ENCODE measurements around the gene IFRD1.

The IFRD1 gene

DNA sequence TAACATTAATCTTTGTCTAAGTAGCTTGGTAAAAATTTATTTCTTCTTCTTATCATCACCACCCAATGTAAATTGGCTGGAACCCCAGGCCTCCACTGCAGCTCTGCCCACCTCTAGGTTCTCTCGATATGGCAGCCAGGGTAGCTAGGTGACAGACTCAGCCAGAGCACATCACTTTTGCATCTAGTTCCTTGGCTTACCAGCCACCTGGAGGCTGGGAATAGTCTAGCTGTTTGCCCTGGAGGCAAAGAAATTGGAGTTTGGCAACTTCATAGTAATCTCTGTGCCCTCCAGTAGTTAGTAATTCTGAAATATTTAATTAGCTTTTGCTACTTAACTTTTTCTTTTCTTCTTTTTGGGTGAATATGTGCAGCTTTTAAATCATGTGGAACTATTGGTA, 9.4 kb downstream of the IFRD1 start:
- no peak for TF ChIP-seq Cebpa-rat (IDR thresholded peaks at IDR 0.05)
- peaks cover 94 to 100% (median 99%) of the 10 kb centered on the region in 11 experiments for H3K36me3 ChIP-seq
- no peak overlapping the region for H3K4me3 ChIP-seq
- no peak overlapping the region for H3K27ac ChIP-seq
- H3K4me2 ChIP-seq, result no peak overlapping the region
- H3K9ac ChIP-seq, result no peak overlapping the region
- peaks cover 0 to 17% (median 2%) of the 10 kb centered on the region in 10 experiments; a peak in 4 of 20 replicates for H3K4me1 ChIP-seq
- H3K27me3 ChIP-seq, result no peaks in the 10 kb centered on the region
- no peaks in the 10 kb centered on the region for H3K9me3 ChIP-seq (replicated peaks in 1 of 11)
- peaks cover 4 to 92% (median 42%) of the 10 kb centered on the region in 11 experiments; a peak in 20 of 22 replicates for H4K20me1 ChIP-seq

DNA sequence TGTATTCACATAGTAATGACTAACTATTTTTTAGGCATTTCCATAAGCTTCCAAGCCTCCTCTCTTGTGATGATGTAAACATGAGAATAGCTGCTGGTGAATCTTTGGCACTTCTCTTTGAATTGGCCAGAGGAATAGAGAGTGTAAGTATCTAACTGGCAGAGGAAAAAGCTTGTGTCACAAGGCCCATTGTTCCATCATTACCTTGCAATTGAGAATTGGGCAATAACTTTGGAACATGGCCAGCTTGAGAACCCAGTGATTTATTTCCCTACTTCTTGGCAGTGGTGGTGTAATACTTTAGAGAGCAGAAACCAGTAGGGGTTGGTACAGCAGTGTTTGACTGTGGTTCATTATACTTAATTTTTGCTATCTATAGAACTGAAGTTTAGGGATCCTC, 12.0 kb downstream of the IFRD1 start:
- peaks cover 0 to 17% (median 2%) of the 10 kb centered on the region in 10 experiments; a peak in 4 of 20 replicates for H3K4me1 ChIP-seq
- H3K27me3 ChIP-seq, result no peaks in the 10 kb centered on the region
- no peak overlapping the region for H3K27ac ChIP-seq
- H3K9ac ChIP-seq, result no peak overlapping the region
- H3K9me3 ChIP-seq (replicated peaks in 1 of 11), result no peaks in the 10 kb centered on the region
- peaks cover 82 to 100% (median 99%) of the 10 kb centered on the region in 11 experiments for H3K36me3 ChIP-seq
- H4K20me1 ChIP-seq, result peaks cover 0 to 93% (median 26%) of the 10 kb centered on the region in 11 experiments; a peak in 12 of 22 replicates
- peak overlapping the region in 1 of 11 experiments; percentile 1; a peak in 1 of 22 replicates for H3K4me2 ChIP-seq
- peak in 1 of 11 experiments; percentile 27; a peak in 1 of 22 replicates for TF ChIP-seq Cebpa-rat (IDR thresholded peaks at IDR 0.05)
- H3K4me3 ChIP-seq, result no peak overlapping the region

DNA sequence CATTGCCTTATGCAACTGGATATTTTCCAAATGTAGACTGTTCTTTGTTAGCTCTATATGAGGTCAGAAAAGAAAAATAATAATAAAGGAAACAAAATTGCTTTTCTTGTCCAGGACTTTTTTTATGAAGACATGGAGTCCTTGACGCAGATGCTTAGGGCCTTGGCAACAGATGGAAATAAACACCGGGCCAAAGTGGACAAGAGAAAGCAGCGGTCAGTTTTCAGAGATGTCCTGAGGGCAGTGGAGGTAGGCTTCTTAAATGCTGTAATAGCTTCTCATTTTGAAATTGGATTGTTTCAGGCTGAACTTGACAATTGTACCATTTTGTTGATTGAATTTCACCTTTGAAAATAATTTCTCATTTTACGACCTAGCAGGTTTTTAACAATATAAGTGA, 17.6 kb downstream of the IFRD1 start:
- no peaks in the 10 kb centered on the region for H3K4me1 ChIP-seq
- H3K27me3 ChIP-seq, result no peaks in the 10 kb centered on the region
- TF ChIP-seq Cebpa-rat (IDR thresholded peaks at IDR 0.05), result no peak
- no peak overlapping the region for H3K4me2 ChIP-seq
- H3K27ac ChIP-seq, result no peak overlapping the region
- H3K9ac ChIP-seq, result no peak overlapping the region
- H3K9me3 ChIP-seq (replicated peaks in 1 of 11), result no peaks in the 10 kb centered on the region
- peaks cover 81 to 100% (median 99%) of the 10 kb centered on the region in 11 experiments for H3K36me3 ChIP-seq
- no peak overlapping the region for H3K4me3 ChIP-seq
- peaks cover 0 to 93% (median 22%) of the 10 kb centered on the region in 11 experiments; a peak in 15 of 22 replicates for H4K20me1 ChIP-seq

DNA sequence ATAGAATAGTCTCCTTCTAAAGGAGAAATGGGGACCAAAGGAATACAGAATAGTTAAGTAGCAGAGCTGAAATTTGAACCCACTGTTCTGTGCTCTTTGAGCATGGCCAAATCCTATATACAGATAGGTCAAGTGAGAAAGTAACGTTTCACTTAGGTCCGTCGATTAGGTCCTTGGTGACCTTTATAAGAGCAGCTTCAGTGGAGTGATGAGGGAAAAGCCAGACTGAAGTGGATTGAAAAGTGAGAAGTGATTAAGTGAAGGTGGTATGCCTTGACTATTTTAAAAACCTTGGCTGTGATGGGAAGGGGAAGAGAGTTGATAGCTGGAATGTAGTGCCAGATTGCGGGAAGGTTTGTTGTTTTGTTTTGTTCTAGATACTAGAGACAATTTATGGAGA, 19.9 kb downstream of the IFRD1 start:
- Histone ChIP-seq H3K4me1 (no peaks in the 10 kb centered on the region), H3K27me3 (no peaks in the 10 kb centered on the region), H3K36me3 (peaks cover 73 to 100% (median 98%) of the 10 kb centered on the region in 11 experiments)

DNA sequence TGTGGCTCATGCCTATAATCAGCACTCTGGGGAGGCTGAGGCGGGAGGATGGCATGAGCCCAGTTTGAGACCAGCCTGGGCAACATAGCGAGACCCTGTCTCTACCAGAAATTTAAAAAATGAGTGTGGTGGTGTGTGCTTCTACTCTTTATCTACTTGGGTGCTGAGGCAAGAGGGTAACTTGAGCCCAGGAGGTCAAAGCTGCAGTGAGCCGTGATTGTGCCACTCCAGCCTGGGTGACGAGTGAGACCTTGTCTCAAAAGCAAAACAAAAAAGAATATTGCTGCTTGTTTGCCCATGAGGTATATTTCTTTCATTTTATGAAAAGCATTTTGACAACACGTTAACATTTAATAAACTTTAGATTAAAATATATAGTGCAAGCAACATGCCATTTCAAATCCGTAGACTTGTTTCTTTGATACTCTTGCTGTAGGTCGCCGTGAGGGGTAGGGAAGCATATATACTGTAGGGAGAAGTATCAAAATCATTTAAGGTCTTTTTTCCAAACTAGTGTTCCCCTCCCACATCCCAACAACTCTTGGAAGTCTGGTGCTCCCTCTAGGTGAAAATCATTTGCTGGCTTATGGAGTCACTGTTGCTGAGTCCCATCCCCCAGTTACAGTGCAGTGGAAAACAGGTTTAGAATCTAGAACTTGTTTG, 26.3 kb downstream of the IFRD1 start:
- no peak overlapping the region for H3K4me3 ChIP-seq

More for the DNA sequence above, 19.9 kb downstream of the IFRD1 start:
- Histone ChIP-seq H3K9ac (no peak overlapping the region), H3K4me2 (no peak overlapping the region), H3K4me3 (no peak overlapping the region), H3K9me3 (replicated peaks in 1 of 11) (no peaks in the 10 kb centered on the region), H4K20me1 (peaks cover 0 to 92% (median 22%) of the 10 kb centered on the region in 11 experiments; a peak in 14 of 22 replicates), H3K27ac (no peak overlapping the region)
- TF ChIP-seq Cebpa-rat (IDR thresholded peaks at IDR 0.05), result no peak

DNA sequence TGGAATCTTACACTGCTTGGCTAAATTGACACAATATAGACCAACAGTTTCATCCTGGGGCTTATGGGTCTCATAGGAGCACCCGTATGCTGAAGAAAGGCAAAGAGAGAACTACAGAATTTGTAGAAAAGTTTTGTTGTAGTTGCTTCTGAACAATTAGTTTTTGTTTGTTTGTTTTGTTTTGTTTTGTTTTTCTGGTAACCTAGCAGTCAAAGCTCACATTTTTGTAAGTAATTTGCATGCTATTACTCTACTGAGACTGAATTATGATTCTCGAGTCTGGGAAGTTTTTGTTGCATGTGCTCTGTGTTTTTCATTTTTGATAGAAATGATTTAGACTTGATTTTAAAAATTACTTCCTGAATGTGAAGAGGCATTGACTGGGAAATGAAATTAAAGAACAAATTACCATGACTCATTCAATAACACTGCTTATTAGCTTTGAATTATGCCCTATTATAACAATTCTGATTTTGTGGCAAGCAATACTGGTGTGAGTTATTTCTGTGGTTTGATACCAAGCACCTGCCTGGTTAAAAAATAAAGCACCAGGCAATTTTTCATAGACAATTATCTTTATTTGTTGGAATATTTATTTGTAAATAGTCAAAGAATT, 31.0 kb downstream of the IFRD1 start:
- Histone ChIP-seq H3K9ac (no peak overlapping the region), H3K9me3 (replicated peaks in 1 of 11) (no peaks in the 10 kb centered on the region), H3K36me3 (peaks cover 11 to 44% (median 38%) of the 10 kb centered on the region in 11 experiments), H3K27me3 (no peaks in the 10 kb centered on the region), H4K20me1 (peaks cover 0 to 23% (median 1%) of the 10 kb centered on the region in 11 experiments; a peak in 5 of 22 replicates), H3K27ac (peak overlapping the region in 1 of 11 experiments; percentile 12; a peak in 1 of 22 replicates), H3K4me1 (peaks cover 0 to 42% (median 9%) of the 10 kb centered on the region in 10 experiments; a peak in 13 of 20 replicates), H3K4me3 (no peak overlapping the region), H3K4me2 (peak overlapping the region in 3 of 11 experiments; percentile 11 to 50 (median 38); a peak in 3 of 22 replicates)
- TF ChIP-seq Cebpa-rat (IDR thresholded peaks at IDR 0.05), result no peak

More for the DNA sequence above, 26.3 kb downstream of the IFRD1 start:
- Histone ChIP-seq H3K27me3 (no peaks in the 10 kb centered on the region), H3K9me3 (replicated peaks in 1 of 11) (no peaks in the 10 kb centered on the region), H4K20me1 (peaks cover 0 to 65% (median 15%) of the 10 kb centered on the region in 11 experiments; a peak in 15 of 22 replicates), H3K36me3 (peaks cover 57 to 91% (median 85%) of the 10 kb centered on the region in 11 experiments), H3K4me2 (no peak overlapping the region), H3K27ac (no peak overlapping the region), H3K4me1 (peaks cover 0 to 6% (median 0%) of the 10 kb centered on the region in 10 experiments; a peak in 5 of 20 replicates), H3K9ac (no peak overlapping the region)
- no peak for TF ChIP-seq Cebpa-rat (IDR thresholded peaks at IDR 0.05)

DNA sequence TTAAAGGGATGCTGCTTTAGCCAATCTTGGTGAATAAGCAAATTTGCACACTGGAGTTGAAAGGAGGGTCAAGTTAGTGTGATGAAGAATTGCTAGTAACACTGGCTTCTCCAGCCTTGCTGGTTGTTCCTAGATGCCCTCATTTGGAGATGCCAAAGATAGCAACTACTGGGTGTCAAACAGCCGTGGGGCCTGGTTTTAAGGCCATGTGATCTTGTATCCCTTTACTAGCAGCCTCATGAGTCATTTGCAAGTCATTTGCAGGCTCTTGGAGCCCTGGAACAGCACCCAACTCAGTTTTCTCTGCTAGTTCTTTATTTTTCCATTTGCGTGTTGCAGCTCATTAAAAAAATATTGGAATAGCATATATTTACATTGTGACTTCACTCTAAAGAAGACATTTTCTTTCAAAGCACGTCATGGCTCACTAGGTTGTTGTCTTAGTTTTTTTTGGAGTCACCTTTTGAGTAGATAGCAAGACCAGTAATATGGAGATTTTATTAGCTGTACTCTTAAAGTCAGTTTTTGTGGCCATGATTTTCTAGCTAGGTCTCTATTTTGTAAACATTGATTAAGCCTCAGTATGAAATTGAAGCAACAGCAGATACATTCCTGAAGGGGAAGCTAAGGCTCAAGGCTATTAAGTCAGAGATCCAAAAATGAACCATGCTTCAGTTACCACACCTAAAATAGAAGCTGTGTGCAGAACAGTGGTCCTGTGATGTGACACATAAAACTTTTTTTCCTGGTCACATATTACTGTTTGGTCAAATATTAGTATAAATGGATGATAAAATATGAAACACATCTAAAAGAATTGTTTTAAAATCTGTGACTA, 31.8 kb downstream of the IFRD1 start:
- no peak overlapping the region for H3K9ac ChIP-seq
- H3K36me3 ChIP-seq, result peaks cover 4 to 36% (median 30%) of the 10 kb centered on the region in 11 experiments; a peak in 21 of 22 replicates
- peak overlapping the region in 3 of 11 experiments; percentile 11 to 50 (median 38); a peak in 4 of 22 replicates for H3K4me2 ChIP-seq
- no peaks in the 10 kb centered on the region for H3K9me3 ChIP-seq (replicated peaks in 1 of 11)
- TF ChIP-seq Cebpa-rat (IDR thresholded peaks at IDR 0.05), result no peak
- no peak overlapping the region for H3K27ac ChIP-seq
- H3K4me3 ChIP-seq, result no peak overlapping the region
- H4K20me1 ChIP-seq, result peaks cover 0 to 15% (median 0%) of the 10 kb centered on the region in 11 experiments; a peak in 4 of 22 replicates
- H3K4me1 ChIP-seq, result peaks cover 0 to 42% (median 9%) of the 10 kb centered on the region in 10 experiments; a peak in 13 of 20 replicates
- no peaks in the 10 kb centered on the region for H3K27me3 ChIP-seq

DNA sequence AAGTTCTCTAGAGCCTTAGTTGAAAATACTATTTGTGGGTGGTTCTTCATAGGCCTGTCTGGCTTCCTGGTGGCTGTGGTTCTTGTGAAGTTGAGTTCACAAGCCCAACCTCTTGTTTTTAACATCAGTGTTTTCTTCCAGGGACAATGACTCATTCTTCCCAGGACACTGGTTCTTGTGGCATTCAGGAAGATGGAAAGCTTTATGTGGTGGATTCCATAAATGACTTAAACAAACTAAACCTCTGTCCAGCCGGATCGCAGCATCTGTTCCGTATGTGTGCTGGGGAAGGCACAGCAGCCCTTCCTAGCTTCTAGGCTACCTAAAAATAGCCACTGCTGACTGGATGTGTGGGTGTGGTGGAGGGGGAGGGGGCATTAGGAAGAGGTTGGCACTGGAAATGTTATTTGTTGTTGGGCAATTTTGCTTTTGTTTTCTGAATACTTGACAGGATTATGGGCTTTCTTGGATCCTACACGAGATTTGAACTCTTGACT, 34.5 kb downstream of the IFRD1 start:
- Histone ChIP-seq H3K4me1 (peaks cover 0 to 42% (median 9%) of the 10 kb centered on the region in 10 experiments; a peak in 13 of 20 replicates), H3K27me3 (no peaks in the 10 kb centered on the region), H3K9me3 (replicated peaks in 1 of 11) (no peaks in the 10 kb centered on the region), H3K4me2 (peak overlapping the region in 5 of 11 experiments; percentile 44 to 71 (median 63); a peak in 11 of 22 replicates), H3K36me3 (peaks cover 0 to 17% (median 7%) of the 10 kb centered on the region in 11 experiments; a peak in 15 of 22 replicates), H4K20me1 (peaks cover 0 to 9% (median 0%) of the 10 kb centered on the region in 11 experiments; a peak in 1 of 22 replicates), H3K9ac (no peak overlapping the region; a peak in 1 of 22 replicates), H3K4me3 (no peak overlapping the region), H3K27ac (peak overlapping the region in 1 of 11 experiments; percentile 32; a peak in 4 of 22 replicates)
- TF ChIP-seq Cebpa-rat (IDR thresholded peaks at IDR 0.05), result no peak

All from BLaER1 treated with 17β-estradiol and CSF1 and Interleukin-3, amounts not matched to agents 10 nM and 100 nM (cell line).